Measurements from ENCODE around the gene COL12A1. TPM values are rescaled to one million over a fixed set of nuclear protein-coding genes. Genes with fewer than 3 reads are reported as not detected.

The COL12A1 gene
- total RNA-seq, 2 experiments from 2014 or later, result not detected

DNA sequence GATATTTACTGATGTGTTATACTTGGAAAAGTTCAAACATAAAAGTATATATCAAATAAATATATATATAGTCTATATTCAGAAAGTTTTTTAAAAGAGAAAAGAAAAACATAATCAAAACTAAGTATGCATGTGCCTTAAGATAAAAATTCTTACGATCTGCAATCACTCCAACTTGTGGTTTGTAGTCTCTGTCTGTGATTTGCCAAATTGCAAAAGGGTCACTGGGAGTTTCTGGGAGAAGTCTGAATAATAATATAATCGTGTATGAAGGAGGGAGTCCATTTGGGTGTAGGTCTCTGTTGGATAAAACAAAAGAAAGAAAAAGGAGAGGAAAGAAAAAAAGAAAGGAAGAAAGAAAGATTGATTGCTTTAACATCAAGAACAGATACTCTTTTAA, 92.4 kb downstream of the COL12A1 start:
- POLR2A ChIA-PET, result no interaction called here
- Histone ChIP-seq H3K36me3 (ENCODE audit: insufficient read depth, low read length) (no peaks in the 10 kb centered on the region), H3K9me3 (ENCODE audit: control insufficient read depth in 1 of 2, insufficient read depth in 1 of 2, low read length in 2 of 2) (no peaks in the 10 kb centered on the region), H3K4me3 (ENCODE audit: low read length) (no peak overlapping the region), H3K4me1 (ENCODE audit: insufficient read depth, low read length) (no peaks in the 10 kb centered on the region), H3K27me3 (ENCODE audit: control insufficient read depth in 1 of 2, insufficient read depth in 2 of 2, low read length in 2 of 2) (no peaks in the 10 kb centered on the region), H3K27ac (ENCODE audit: low read depth in 1 of 2, low read length in 2 of 2) (no peak overlapping the region)
- CTCF ChIA-PET, result no interaction called here
- H3K4me3 Mint-ChIP-seq, result no peak overlapping the region
- TF ChIP-seq, protein P1, sequence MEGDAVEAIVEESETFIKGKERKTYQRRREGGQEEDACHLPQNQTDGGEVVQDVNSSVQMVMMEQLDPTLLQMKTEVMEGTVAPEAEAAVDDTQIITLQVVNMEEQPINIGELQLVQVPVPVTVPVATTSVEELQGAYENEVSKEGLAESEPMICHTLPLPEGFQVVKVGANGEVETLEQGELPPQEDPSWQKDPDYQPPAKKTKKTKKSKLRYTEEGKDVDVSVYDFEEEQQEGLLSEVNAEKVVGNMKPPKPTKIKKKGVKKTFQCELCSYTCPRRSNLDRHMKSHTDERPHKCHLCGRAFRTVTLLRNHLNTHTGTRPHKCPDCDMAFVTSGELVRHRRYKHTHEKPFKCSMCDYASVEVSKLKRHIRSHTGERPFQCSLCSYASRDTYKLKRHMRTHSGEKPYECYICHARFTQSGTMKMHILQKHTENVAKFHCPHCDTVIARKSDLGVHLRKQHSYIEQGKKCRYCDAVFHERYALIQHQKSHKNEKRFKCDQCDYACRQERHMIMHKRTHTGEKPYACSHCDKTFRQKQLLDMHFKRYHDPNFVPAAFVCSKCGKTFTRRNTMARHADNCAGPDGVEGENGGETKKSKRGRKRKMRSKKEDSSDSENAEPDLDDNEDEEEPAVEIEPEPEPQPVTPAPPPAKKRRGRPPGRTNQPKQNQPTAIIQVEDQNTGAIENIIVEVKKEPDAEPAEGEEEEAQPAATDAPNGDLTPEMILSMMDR (IDR thresholded peaks at IDR 0.05), result no peak
- no peaks in the 10 kb centered on the region for H3K9me3 Mint-ChIP-seq
- DNase-seq, result no peak
- peaks cover 5% of the 10 kb centered on the region for H3K27me3 Mint-ChIP-seq
- no peak for ATAC-seq (ENCODE audit: poor library complexity)
- intact Hi-C loops (cut with DNase I, micrococcal nuclease), result no loop called here
- no peak overlapping the region for H3K27ac Mint-ChIP-seq
- H3K36me3 Mint-ChIP-seq (ENCODE audit: low read depth), result no peaks in the 10 kb centered on the region
- no peaks in the 10 kb centered on the region for H3K4me1 Mint-ChIP-seq (ENCODE audit: low read depth)

DNA sequence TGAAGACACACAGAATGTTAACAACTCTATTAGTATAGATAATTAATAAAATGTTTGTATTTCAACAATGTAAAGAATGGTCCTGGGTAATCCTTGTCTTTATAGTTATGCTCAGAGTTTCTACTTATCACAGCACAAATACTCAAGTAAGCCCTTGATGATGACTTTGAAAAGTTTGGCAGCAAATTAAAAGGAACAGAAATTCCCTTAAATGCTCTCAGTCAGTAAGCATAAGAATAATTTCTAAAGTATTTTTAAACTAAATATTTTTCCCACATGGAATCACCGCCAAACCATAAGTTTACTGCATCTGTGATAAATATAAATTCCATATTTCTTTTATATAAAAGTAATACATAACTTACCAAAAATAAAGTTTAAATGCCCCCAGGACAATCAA, 96.1 kb downstream of the COL12A1 start:
- intact Hi-C loops (cut with DNase I, micrococcal nuclease), result no loop called here
- Mint-ChIP-seq H3K36me3 (ENCODE audit: low read depth) (no peaks in the 10 kb centered on the region), H3K27me3 (peaks cover 9% of the 10 kb centered on the region), H3K27ac (no peak overlapping the region), H3K9me3 (no peaks in the 10 kb centered on the region), H3K4me3 (no peak overlapping the region), H3K4me1 (ENCODE audit: low read depth) (no peaks in the 10 kb centered on the region)
- Histone ChIP-seq H3K4me1 (ENCODE audit: insufficient read depth, low read length) (no peaks in the 10 kb centered on the region), H3K27me3 (ENCODE audit: control insufficient read depth in 1 of 2, insufficient read depth in 2 of 2, low read length in 2 of 2) (no peaks in the 10 kb centered on the region), H3K27ac (ENCODE audit: low read depth in 1 of 2, low read length in 2 of 2) (no peak overlapping the region), H3K36me3 (ENCODE audit: insufficient read depth, low read length) (no peaks in the 10 kb centered on the region), H3K9me3 (ENCODE audit: control insufficient read depth in 1 of 2, insufficient read depth in 1 of 2, low read length in 2 of 2) (no peaks in the 10 kb centered on the region), H3K4me3 (ENCODE audit: low read length) (no peak overlapping the region)
- POLR2A ChIA-PET, result no interaction called here
- TF ChIP-seq, protein P1 (IDR thresholded peaks at IDR 0.05), result no peak
- CTCF ChIA-PET, result no interaction called here
- DNase-seq (no peak), ATAC-seq (ENCODE audit: poor library complexity) (no peak)

- H3K4me1 ChIP-seq (ENCODE audit: insufficient read depth, low read length), result no peaks in the 10 kb centered on the region
- CTCF ChIA-PET, result no interaction called here
- no peak overlapping the region for H3K4me3 ChIP-seq (ENCODE audit: low read length)
- H3K27me3 Mint-ChIP-seq, result peaks cover 9% of the 10 kb centered on the region
- H3K27ac ChIP-seq (ENCODE audit: low read depth in 1 of 2, low read length in 2 of 2), result no peak overlapping the region
- intact Hi-C loops (cut with DNase I, micrococcal nuclease), result no loop called here
- TF ChIP-seq, protein P1 (IDR thresholded peaks at IDR 0.05), result no peak
- no peaks in the 10 kb centered on the region for H3K36me3 Mint-ChIP-seq (ENCODE audit: low read depth)
- no peak overlapping the region for H3K4me3 Mint-ChIP-seq
- H3K27ac Mint-ChIP-seq, result no peak overlapping the region
- no peaks in the 10 kb centered on the region for H3K9me3 ChIP-seq (ENCODE audit: control insufficient read depth in 1 of 2, insufficient read depth in 1 of 2, low read length in 2 of 2)
- no peak for DNase-seq
- ATAC-seq (ENCODE audit: poor library complexity), result no peak
- H3K36me3 ChIP-seq (ENCODE audit: insufficient read depth, low read length), result no peaks in the 10 kb centered on the region
- no peaks in the 10 kb centered on the region for H3K4me1 Mint-ChIP-seq (ENCODE audit: low read depth)
- H3K9me3 Mint-ChIP-seq, result no peaks in the 10 kb centered on the region
- POLR2A ChIA-PET, result no interaction called here
- H3K27me3 ChIP-seq (ENCODE audit: control insufficient read depth in 1 of 2, insufficient read depth in 2 of 2, low read length in 2 of 2), result no peaks in the 10 kb centered on the region
Observed at GRCh38 chr6:75109022-75109421, 96.8 kb downstream of the COL12A1 start.
